DMS53 (cell line): ENCODE results near the gene SDR42E2.
A peak's percentile ranks its signal among the peaks of the same experiment; 100 is the strongest.
"Not testable (repeated sequence)": the region's sequence is repeated elsewhere in the genome, so short reads cannot be mapped to it uniquely, and the experiment has no call there.

Source experiments
- DNase-seq: peaks from one replicate; lab custom pipeline; 2025; lab: John Stamatoyannopoulos, UW

The SDR42E2 gene

GRCh38 chr16:22213801-22214200 is 51.5 kb downstream of the SDR42E2 start:
- no peak for DNase-seq

- DNase-seq = no peak
Measured at GRCh38 chr16:22214402-22214801, 52.1 kb downstream of the SDR42E2 start.

- DNase-seq = no peak
Measured at GRCh38 chr16:22214889-22215288, 52.6 kb downstream of the SDR42E2 start.

GRCh38 chr16:22216191-22216831 is 54.0 kb downstream of the SDR42E2 start:
- DNase-seq = no peak

GRCh38 chr16:22216832-22217225 is 54.5 kb downstream of the SDR42E2 start:
- not testable (repeated sequence) for DNase-seq

- no peak for DNase-seq
Measured at GRCh38 chr16:22217890-22218730, 55.8 kb downstream of the SDR42E2 start.

GRCh38 chr16:22219389-22220068 is 57.2 kb downstream of the SDR42E2 start:
- no peak for DNase-seq

GRCh38 chr16:22220069-22220440 is 57.7 kb downstream of the SDR42E2 start:
- DNase-seq = no peak

- DNase-seq = no peak
Measured at GRCh38 chr16:22220714-22221113, 58.4 kb downstream of the SDR42E2 start.

GRCh38 chr16:22222006-22222405 is 59.7 kb downstream of the SDR42E2 start:
- DNase-seq = no peak

- DNase-seq = no peak
Measured at GRCh38 chr16:22222998-22223397, 60.7 kb downstream of the SDR42E2 start.

GRCh38 chr16:22225060-22225459 is 62.8 kb downstream of the SDR42E2 start:
- DNase-seq = no peak

- no peak for DNase-seq
Measured at GRCh38 chr16:22229889-22230288, 67.6 kb downstream of the SDR42E2 start.

- DNase-seq = peak; percentile 8
Measured at GRCh38 chr16:22232277-22233036, 70.2 kb downstream of the SDR42E2 start.

- no peak for DNase-seq
Measured at GRCh38 chr16:22233037-22233372, 70.7 kb downstream of the SDR42E2 start.

- no peak for DNase-seq
Measured at GRCh38 chr16:22235839-22236745, 73.8 kb downstream of the SDR42E2 start.

GRCh38 chr16:22239131-22239805 is 77.0 kb downstream of the SDR42E2 start:
- DNase-seq = no peak

GRCh38 chr16:22240023-22240710 is 77.9 kb downstream of the SDR42E2 start:
- no peak for DNase-seq
